Esophagus squamous epithelium (tissue), 5 donors: Measurements from ENCODE around the gene B3GALT4. TPM values are rescaled to one million over a fixed set of nuclear protein-coding genes. Genes with fewer than 3 reads are reported as not detected.
"Not testable (repeated sequence)": the region's sequence is repeated elsewhere in the genome, so short reads cannot be mapped to it uniquely, and the experiment has no call there.

Experiments used
- DNase-seq: peaks from one replicate; lab custom pipeline; 2025; lab: John Stamatoyannopoulos, UW
- H3K27ac ChIP-seq, 4 donors: fragments of 200-600 bp; sonication (generic); one replicate each; pipeline ENCODE4 v1.5.1; 2016 to 2019; ENCODE audit warnings: mild to moderate bottlenecking in 1 of 4
- H3K27me3 ChIP-seq, 4 donors: fragments of 200-600 bp; sonication (generic); 1 replicate in 3 of 4; 2 replicates in 1 of 4; pipeline versions ENCODE4 v1.5.1 to v1.6.0; 2017 to 2021; ENCODE audit warnings: antibody characterized with exemption in 1 of 4
- H3K36me3 ChIP-seq, 3 donors: fragments of 200-600 bp; sonication (generic); one replicate each; pipeline ENCODE4 v1.5.1; 2016 to 2019
- H3K4me1 ChIP-seq, 3 donors: fragments of 200-600 bp; sonication (generic); one replicate each; pipeline ENCODE4 v1.5.1; 2017 to 2019
- H3K4me3 ChIP-seq, 4 donors: fragments of 200-600 bp; sonication (generic); 1 replicate in 3 of 4; 2 replicates in 1 of 4; pipeline ENCODE4 v1.5.1; 2016 to 2019; ENCODE audit warnings: mild to moderate bottlenecking in 2 of 4, moderate library complexity in 1 of 4
- H3K9me3 ChIP-seq, 3 donors: fragments of 200-600 bp; sonication (generic); one replicate each; pipeline ENCODE4 v1.5.1; 2016 to 2019
- POLR2A ChIP-seq, 4 donors: fragments of 450-650 bp; IDR thresholded peaks; one replicate each; pipeline ENCODE4 v1.6.1; 2017; ENCODE audit warnings: antibody characterized with exemption in 4 of 4, mild to moderate bottlenecking in 4 of 4, moderate library complexity in 3 of 4
- WGBS, 2 donors: methylation state at CpG; one replicate each; pipeline ENCODE4 v1.1.5; 2018; 5-methylcytosine and 5-hydroxymethylcytosine counted together
- intact Hi-C: fragments of 100-400 bp; cut with DNase I; formaldehyde crosslinking; loops from one replicate; pipeline ENCODE4 v1.15.0; 2022
- total RNA-seq, 4 donors: library from RNA; depleted of rRNA; stranded (reverse); fragments of >200 nt; gene quantifications; one replicate each; pipeline ENCODE4 v1.1.0, GENCODE V29; 2016
- TF ChIP-seq, protein P1 (sequence below), 6 experiments: fragments of 450-650 bp in 4 of 6; fragments of 200-600 bp in 2 of 6; sonication (generic) in 2 of 6; IDR thresholded peaks; one replicate each; pipeline ENCODE4 v1.5.1; 2016 to 2019; ENCODE audit warnings: antibody characterized with exemption in 6 of 6, mild to moderate bottlenecking in 4 of 6, moderate library complexity in 4 of 6
- donor health status: DM: yes; HTN: yes; CAD: no.

B3GALT4 gene
- total RNA-seq, 4 donors from 2014 or later: 9.4 to 31.1 (median 15.0) TPM

DNA sequence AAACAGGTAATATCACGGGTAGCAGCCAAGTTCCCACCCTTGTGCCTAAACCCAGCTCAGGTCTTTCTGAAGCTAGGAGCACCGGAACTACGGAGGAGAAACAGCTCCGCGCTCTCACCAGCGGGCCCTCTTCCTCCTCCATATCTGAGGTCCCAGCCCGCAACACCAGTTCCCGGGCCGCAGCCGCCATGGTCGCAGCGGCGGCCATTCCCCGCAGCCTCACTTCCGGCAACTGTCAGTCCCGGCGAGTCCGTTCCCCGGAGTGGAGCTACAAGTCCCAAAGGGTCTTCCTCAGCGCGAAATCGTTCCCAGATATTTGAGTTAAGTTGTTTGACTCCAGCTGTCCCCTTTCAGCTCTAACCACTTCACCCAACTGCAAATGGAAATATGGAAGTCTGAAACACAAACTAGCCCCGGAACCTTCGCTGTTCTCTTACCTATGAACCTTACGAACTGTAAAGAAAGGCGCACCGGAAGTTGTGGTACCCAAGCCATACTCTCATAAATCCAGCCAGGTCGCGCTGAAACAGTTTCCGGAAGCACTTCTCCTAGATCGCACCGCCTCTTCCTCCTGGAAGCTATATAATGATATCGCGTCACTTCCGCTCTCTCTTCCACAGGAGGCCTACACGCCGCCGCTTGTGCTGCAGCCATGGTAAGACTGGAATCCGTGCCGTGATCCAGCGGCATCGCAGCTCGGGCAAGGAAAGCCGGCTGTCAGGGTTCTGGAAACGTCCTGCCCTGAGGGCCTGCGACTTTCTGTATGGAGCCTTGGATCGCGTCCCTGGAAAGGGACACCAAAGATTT, 5.3 kb upstream of the B3GALT4 start, which contains the start of the genes RPS18 and VPS52:
TSS of gene RPS18 (plus strand) at position 608 of the 807 bp plus-strand sequence. CDS start at position 653, 45 bp downstream.
TSS of gene VPS52 (minus strand) at position 409 of the 807 bp plus-strand sequence. CDS start at position 208, 201 bp downstream.
- Histone ChIP-seq H3K4me3 (peak within 1 kb of the TSS; percentile 75 to 91 (median 80)), H3K36me3 (peaks cover 11 to 66% (median 39%) of the 10 kb centered on the region in 3 donors), H3K9me3 (no peaks in the 10 kb centered on the region), H3K4me1 (peaks cover 19 to 66% (median 51%) of the 10 kb centered on the region in 3 donors), H3K27ac (peak within 1 kb of the TSS; percentile 92 to 98 (median 96)), H3K27me3 (no peaks in the 10 kb centered on the region)
- WGBS, 2 donors: 1 to 5% methylated on average over 19 to 27 of the region's 48 CpGs
- TF ChIP-seq, protein P1, sequence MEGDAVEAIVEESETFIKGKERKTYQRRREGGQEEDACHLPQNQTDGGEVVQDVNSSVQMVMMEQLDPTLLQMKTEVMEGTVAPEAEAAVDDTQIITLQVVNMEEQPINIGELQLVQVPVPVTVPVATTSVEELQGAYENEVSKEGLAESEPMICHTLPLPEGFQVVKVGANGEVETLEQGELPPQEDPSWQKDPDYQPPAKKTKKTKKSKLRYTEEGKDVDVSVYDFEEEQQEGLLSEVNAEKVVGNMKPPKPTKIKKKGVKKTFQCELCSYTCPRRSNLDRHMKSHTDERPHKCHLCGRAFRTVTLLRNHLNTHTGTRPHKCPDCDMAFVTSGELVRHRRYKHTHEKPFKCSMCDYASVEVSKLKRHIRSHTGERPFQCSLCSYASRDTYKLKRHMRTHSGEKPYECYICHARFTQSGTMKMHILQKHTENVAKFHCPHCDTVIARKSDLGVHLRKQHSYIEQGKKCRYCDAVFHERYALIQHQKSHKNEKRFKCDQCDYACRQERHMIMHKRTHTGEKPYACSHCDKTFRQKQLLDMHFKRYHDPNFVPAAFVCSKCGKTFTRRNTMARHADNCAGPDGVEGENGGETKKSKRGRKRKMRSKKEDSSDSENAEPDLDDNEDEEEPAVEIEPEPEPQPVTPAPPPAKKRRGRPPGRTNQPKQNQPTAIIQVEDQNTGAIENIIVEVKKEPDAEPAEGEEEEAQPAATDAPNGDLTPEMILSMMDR (IDR thresholded peaks at IDR 0.05): peak in 2 of 6 experiments; percentile 7
- TF ChIP-seq POLR2A (IDR thresholded peaks at IDR 0.05): peak in 3 of 4 donors; percentile 95 to 97 (median 96)
- peak; percentile 90 for DNase-seq
- intact Hi-C loops: no loop called here

DNA sequence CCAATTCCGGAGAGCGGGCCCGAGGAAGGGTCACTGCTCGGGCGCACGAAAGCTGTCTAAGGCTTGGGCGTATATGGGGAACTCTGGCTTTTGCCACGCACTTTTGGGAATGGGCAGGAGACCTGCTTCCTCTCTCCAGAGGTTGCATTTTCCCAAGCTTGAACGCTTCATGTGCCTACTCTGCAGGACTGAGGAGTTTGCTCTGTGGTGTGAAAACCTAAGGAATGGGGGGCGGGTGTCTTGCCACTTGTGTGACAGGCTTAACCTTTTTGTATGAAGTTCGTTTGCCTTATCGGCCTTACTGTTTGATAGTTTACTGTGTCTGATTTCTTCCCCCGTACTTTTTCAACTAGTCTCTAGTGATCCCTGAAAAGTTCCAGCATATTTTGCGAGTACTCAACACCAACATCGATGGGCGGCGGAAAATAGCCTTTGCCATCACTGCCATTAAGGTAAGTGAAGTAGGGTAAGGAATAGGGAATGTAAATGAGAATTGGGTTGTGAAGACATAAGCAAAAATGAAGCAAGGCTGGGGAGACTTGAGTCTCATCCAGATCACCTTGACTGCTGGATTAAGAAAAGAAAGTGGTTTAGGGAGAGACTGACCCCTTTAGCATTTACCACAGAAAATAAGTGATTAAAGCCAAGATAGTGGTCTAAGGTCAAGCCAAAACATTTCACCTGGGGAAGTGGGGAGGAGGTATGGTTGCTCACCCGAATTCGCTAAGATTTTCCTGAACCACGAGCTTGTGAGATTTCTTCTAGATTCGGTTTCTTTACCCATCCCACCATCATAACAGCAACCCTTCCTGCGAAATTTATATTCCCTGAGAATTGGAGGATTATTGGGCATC, 4.4 kb upstream of the B3GALT4 start:
- H3K4me1 ChIP-seq: peaks cover 20 to 65% (median 51%) of the 10 kb centered on the region in 3 donors
- intact Hi-C loops: no loop called here
- H3K27me3 ChIP-seq: no peaks in the 10 kb centered on the region
- no peaks in the 10 kb centered on the region for H3K9me3 ChIP-seq
- H3K36me3 ChIP-seq: peaks cover 4 to 58% (median 31%) of the 10 kb centered on the region in 3 donors
- peak overlapping the region; percentile 92 to 98 (median 96) for H3K27ac ChIP-seq
- H3K4me3 ChIP-seq: peak overlapping the region; percentile 75 to 91 (median 80)
- DNase-seq: no peak
- 5 to 9% methylated on average over 13 to 20 of the region's 22 CpGs for WGBS, 2 donors
- TF ChIP-seq, protein P1 (IDR thresholded peaks at IDR 0.05): no peak
- no peak for TF ChIP-seq POLR2A (IDR thresholded peaks at IDR 0.05)

DNA sequence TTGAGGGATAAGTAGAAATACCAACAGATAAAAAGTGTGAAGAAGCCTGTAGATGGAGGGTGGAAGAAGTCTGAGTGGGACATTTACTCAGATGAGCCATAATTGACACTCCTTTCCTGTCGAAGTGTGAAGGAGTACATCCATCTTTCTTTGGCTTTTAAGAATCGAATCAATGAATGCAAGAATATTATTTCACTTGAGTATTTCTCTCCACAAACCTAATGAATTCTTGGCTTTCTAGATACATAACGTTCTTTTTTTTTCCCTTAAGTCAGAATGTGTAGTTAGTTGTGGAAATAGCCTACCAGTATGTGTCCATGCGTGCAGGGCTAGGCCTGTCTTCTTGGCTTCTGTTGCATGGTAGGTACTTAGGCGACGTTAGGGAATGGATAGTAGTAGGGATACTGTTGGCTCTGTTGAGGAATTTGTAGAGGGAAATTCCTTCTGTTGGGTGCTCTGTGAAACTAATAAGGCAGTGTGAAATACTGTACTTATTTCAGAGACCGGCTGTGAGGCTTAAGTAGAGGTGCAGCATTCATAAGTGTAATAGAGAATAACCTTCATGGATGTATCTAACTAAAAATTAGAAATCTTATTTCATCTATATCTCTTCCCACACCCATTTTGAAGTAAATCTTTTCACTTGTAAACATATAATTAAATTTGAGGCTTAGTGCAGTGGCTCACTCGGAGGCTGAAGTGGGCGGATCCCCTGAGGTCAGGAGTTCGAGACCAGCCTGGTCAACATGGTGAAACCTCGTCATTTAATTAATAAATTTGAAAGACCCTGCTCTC, 3.6 kb upstream of the B3GALT4 start:
- Histone ChIP-seq H3K9me3 (no peaks in the 10 kb centered on the region), H3K4me3 (peak overlapping the region; percentile 75 to 91 (median 80)), H3K27me3 (no peaks in the 10 kb centered on the region), H3K36me3 (peaks cover 4 to 54% (median 24%) of the 10 kb centered on the region in 3 donors), H3K27ac (peak overlapping the region; percentile 94 to 98 (median 97)), H3K4me1 (peaks cover 28 to 73% (median 60%) of the 10 kb centered on the region in 3 donors)
- 26 to 32% methylated on average over 11 of the region's 11 CpGs for WGBS, 2 donors
- DNase-seq: no peak
- TF ChIP-seq, protein P1 (IDR thresholded peaks at IDR 0.05): no peak
- TF ChIP-seq POLR2A (IDR thresholded peaks at IDR 0.05): no peak
- intact Hi-C loops: no loop called here

DNA sequence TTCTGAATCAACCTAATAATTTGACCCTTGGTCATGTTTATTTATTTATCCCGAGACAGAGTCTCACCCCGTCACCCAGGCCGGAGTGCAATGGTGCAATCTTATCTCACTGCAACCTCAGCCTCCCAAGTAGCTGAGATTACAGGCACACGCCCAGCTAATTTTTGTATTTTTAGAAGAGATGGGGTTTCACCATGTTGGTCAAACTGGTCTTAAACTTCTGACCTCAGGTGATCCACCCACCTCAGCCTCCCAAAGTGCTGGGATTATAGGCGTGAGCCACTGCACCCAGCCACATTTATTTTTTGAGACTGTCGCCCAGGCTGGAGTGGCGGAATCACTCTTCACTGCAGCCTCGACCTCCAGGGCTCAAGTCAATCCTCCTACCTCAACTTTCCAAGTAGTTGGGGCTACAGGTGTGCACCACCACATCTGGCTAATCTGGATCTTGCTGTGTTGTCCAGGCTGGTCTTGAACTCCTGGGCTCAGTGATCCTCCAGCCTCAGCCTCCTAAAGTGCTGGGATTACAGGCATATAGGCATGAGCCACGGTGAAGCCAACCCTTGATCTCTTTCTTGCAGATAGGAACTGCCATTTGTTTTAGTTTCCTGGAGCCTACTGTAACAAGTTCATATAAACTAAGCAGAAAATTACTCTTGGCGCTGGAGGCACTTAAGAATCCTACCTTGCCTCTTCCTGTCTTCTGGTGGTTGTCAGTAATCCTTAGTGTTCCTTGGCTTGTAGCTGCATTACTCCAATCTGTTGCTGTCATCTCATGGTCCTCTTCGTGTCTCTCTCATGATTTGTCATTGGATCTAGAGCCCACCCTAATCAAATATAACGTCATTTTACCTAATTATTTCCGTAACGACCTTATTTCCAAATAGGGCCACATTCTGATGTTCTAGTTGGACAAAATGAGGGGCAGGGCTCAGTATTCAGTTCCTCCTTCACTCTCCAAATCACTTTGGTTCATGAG, 2.7 kb upstream of the B3GALT4 start:
- H3K27ac ChIP-seq: peak overlapping the region; percentile 94 to 98 (median 97)
- H3K36me3 ChIP-seq: peaks cover 0 to 54% (median 20%) of the 10 kb centered on the region in 3 donors
- peaks cover 28 to 82% (median 60%) of the 10 kb centered on the region in 3 donors for H3K4me1 ChIP-seq
- intact Hi-C loops: no loop called here
- DNase-seq: no peak
- 40 to 41% methylated on average over 10 to 13 of the region's 14 CpGs for WGBS, 2 donors
- H3K4me3 ChIP-seq: peak overlapping the region; percentile 75 to 91 (median 80)
- no peak for TF ChIP-seq POLR2A (IDR thresholded peaks at IDR 0.05)
- TF ChIP-seq, protein P1 (IDR thresholded peaks at IDR 0.05): no peak
- H3K27me3 ChIP-seq: no peaks in the 10 kb centered on the region
- H3K9me3 ChIP-seq: no peaks in the 10 kb centered on the region

DNA sequence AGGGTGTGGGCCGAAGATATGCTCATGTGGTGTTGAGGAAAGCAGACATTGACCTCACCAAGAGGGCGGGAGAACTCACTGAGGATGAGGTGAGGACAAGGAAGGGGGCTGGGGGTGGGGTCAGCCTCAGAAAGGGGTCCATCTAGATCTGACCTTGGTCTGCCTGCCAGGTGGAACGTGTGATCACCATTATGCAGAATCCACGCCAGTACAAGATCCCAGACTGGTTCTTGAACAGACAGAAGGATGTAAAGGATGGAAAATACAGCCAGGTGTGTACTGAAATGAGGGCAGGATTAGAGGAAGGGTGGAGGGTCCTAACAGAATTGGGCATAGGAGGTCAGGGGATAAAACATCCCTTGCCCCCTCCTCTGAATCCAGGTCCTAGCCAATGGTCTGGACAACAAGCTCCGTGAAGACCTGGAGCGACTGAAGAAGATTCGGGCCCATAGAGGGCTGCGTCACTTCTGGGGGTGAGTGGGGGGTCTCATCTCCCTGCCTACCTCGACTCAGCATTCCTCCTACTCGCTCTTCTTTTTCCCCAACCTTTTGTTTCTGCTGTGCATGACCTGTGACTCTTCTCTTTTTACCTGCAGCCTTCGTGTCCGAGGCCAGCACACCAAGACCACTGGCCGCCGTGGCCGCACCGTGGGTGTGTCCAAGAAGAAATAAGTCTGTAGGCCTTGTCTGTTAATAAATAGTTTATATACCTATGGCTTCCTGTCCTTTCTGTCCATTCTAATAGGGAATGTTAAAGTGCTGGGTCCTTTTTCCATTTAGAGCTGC, 935 bp upstream of the B3GALT4 start:
- H3K9me3 ChIP-seq, intact Hi-C loops, DNase-seq, H3K27me3 ChIP-seq: not testable (repeated sequence)
- WGBS, 2 donors: 56 to 64% methylated on average over 15 to 16 of the region's 16 CpGs
- peaks cover 7 to 68% (median 29%) of the 10 kb centered on the region in 3 donors for H3K36me3 ChIP-seq
- peak overlapping the region; percentile 94 to 98 (median 97) for H3K27ac ChIP-seq
- H3K4me1 ChIP-seq: peaks cover 23 to 81% (median 52%) of the 10 kb centered on the region in 3 donors
- H3K4me3 ChIP-seq: peak overlapping the region in 3 of 4 donors; percentile 65 to 87 (median 75)
